Liver (tissue), 9 donors: ENCODE data around the gene GSTM3. TPM values are rescaled to one million over a fixed set of nuclear protein-coding genes. Genes with fewer than 3 reads are reported as not detected.

ENCODE experiments used
- DNase-seq: peaks from one replicate; pipeline ENCODE4 v3.0.0-alpha.2; 2017; ENCODE audit warnings: low spot score
- H3K27ac ChIP-seq, 2 donors: one replicate each; pipeline ENCODE4 v1.7.0; 2013; ENCODE audit warnings: inconsistent platforms in 2 of 2, low read length in 2 of 2, control low read depth in 1 of 2, low read depth in 1 of 2, mild to moderate bottlenecking in 1 of 2
- H3K27me3 ChIP-seq, 4 donors: one replicate each; pipeline versions ENCODE4 v1.6.1 to v1.7.0; 2013; ENCODE audit warnings: low read length in 3 of 4, inconsistent platforms in 1 of 4, mild to moderate bottlenecking in 1 of 4, moderate library complexity in 1 of 4; ENCODE audit not compliant: control insufficient read depth in 4 of 4, insufficient read depth in 4 of 4
- H3K36me3 ChIP-seq, 4 donors: one replicate each; pipeline versions ENCODE4 v1.6.1 to v1.7.0; 2013; ENCODE audit warnings: low read length in 3 of 4, mild to moderate bottlenecking in 3 of 4, low read depth in 1 of 4, moderate library complexity in 1 of 4; ENCODE audit not compliant: control insufficient read depth in 4 of 4, insufficient read depth in 3 of 4
- H3K4me1 ChIP-seq, 4 donors: one replicate each; pipeline versions ENCODE4 v1.6.1 to v1.7.0; 2013; ENCODE audit warnings: low read length in 3 of 4, mild to moderate bottlenecking in 3 of 4, moderate library complexity in 1 of 4; ENCODE audit not compliant: control insufficient read depth in 4 of 4, insufficient read depth in 4 of 4
- H3K4me3 ChIP-seq, 3 donors: one replicate each; pipeline versions ENCODE4 v1.6.1 to v1.7.0; 2013; ENCODE audit warnings: low read length in 3 of 3, control low read depth in 1 of 3, low read depth in 1 of 3, mild to moderate bottlenecking in 1 of 3
- H3K9ac ChIP-seq, 2 donors: one replicate each; pipeline ENCODE4 v1.7.0; 2013; ENCODE audit warnings: low read length in 2 of 2, mild to moderate bottlenecking in 2 of 2, moderate library complexity in 2 of 2, control low read depth in 1 of 2, low read depth in 1 of 2
- H3K9me3 ChIP-seq, 4 donors: one replicate each; pipeline versions ENCODE4 v1.6.1 to v1.7.0; 2013; ENCODE audit warnings: low read length in 3 of 4; ENCODE audit not compliant: control insufficient read depth in 4 of 4
- ATF3 ChIP-seq: IDR thresholded peaks from 2 replicates; pipeline ENCODE4 v1.6.1; 2016; ENCODE audit warnings: antibody characterized with exemption
- CTCF ChIP-seq: fragments of 150-350 bp; IDR thresholded peaks from 2 replicates; pipeline ENCODE4 v1.5.1; 2017; ENCODE audit warnings: improper control_type of control experiment, low read depth, low read length; ENCODE audit not compliant: missing input control
- EGR1 ChIP-seq, 2 donors: IDR thresholded peaks; 2 replicates each; pipeline ENCODE4 v1.6.1; 2016 to 2018; ENCODE audit warnings: antibody characterized with exemption in 2 of 2, low read depth in 2 of 2
- FOXA1 ChIP-seq: IDR thresholded peaks from 2 replicates; pipeline ENCODE4 v1.6.1; 2016; ENCODE audit warnings: antibody characterized with exemption
- FOXA2 ChIP-seq: IDR thresholded peaks from 2 replicates; pipeline ENCODE4 v1.6.1; 2016; ENCODE audit warnings: antibody characterized with exemption
- GABPA ChIP-seq, 2 donors: IDR thresholded peaks in 1 of 2; conservative IDR thresholded peaks in 1 of 2; 2 replicates each; pipeline ENCODE4 v1.6.1; 2016; ENCODE audit warnings: antibody characterized with exemption in 2 of 2, mild to moderate bottlenecking in 1 of 2, moderate library complexity in 1 of 2
- HNF4A ChIP-seq, 2 donors: conservative IDR thresholded peaks; 2 replicates each; pipeline ENCODE4 v1.6.1; 2016; ENCODE audit warnings: antibody characterized with exemption in 2 of 2, mild to moderate bottlenecking in 2 of 2
- HNF4G ChIP-seq: IDR thresholded peaks from 2 replicates; pipeline ENCODE4 v1.6.1; 2016; ENCODE audit warnings: antibody characterized with exemption
- JUND ChIP-seq, 2 donors: IDR thresholded peaks; 2 replicates each; pipeline ENCODE4 v1.6.1; 2016; ENCODE audit warnings: antibody characterized with exemption in 2 of 2
- NR2F2 ChIP-seq: IDR thresholded peaks from 2 replicates; pipeline ENCODE4 v1.6.1; 2016; ENCODE audit warnings: antibody characterized with exemption
- RAD21 ChIP-seq, 2 donors: IDR thresholded peaks; 2 replicates each; pipeline ENCODE4 v1.6.1; 2016; ENCODE audit warnings: antibody characterized with exemption in 2 of 2, mild to moderate bottlenecking in 2 of 2
- REST ChIP-seq: IDR thresholded peaks from 2 replicates; pipeline ENCODE4 v1.6.1; 2016; ENCODE audit warnings: antibody characterized with exemption, mild to moderate bottlenecking
- RXRA ChIP-seq, 2 donors: IDR thresholded peaks; 2 replicates each; pipeline ENCODE4 v1.6.1; 2017 to 2018; ENCODE audit warnings: antibody characterized with exemption in 2 of 2, mild to moderate bottlenecking in 1 of 2
- SP1 ChIP-seq: IDR thresholded peaks from 2 replicates; pipeline ENCODE4 v1.6.1; 2018; ENCODE audit warnings: antibody characterized with exemption, mild to moderate bottlenecking
- TAF1 ChIP-seq: conservative IDR thresholded peaks from 2 replicates; pipeline ENCODE4 v1.6.1; 2016; ENCODE audit warnings: antibody characterized with exemption, mild to moderate bottlenecking
- YY1 ChIP-seq: IDR thresholded peaks from 2 replicates; pipeline ENCODE4 v1.6.1; 2016; ENCODE audit warnings: antibody characterized with exemption, mild to moderate bottlenecking
- WGBS: extraction: QIAGEN DNeasy Blood & Tissue Kit; methylation state at CpG from one replicate; pipeline ENCODE4 v1.1.7; 2013; 5-methylcytosine and 5-hydroxymethylcytosine counted together
- polyA plus RNA-seq, 2 donors: library from polyadenylated mRNA; stranded (reverse) in 1 of 2; unstranded in 1 of 2; fragments of 200-250 nt in 1 of 2; fragments of >200 nt in 1 of 2; fragmentation: Nextera tagmentation in 1 of 2; extraction: Ambion mirVana in 1 of 2; gene quantifications; one replicate each; pipeline versions ENCODE4 v1.2.1 to v1.2.3, GENCODE V29; 2013 to 2015
- total RNA-seq, 2 donors: library from RNA; depleted of rRNA; stranded (reverse); fragments of >200 nt; gene quantifications; one replicate each; pipeline ENCODE4 v1.2.3, GENCODE V29; 2014
- TF ChIP-seq, protein P1 (sequence below): IDR thresholded peaks from 2 replicates; pipeline ENCODE4 v1.6.1; 2016; ENCODE audit warnings: antibody characterized with exemption
- TF ChIP-seq, protein P2 (sequence below): IDR thresholded peaks from 2 replicates; pipeline ENCODE4 v1.6.1; 2016; ENCODE audit warnings: antibody characterized with exemption
- donor health status: healthy.
- donor health status: healthy.
- donor health status: healthy.
- donor health status: healthy.
- donor health status: healthy.

GSTM3 gene
- total and polyA plus RNA-seq, 4 donors = 6.9 to 51.5 (median 34.9) TPM

DNA sequence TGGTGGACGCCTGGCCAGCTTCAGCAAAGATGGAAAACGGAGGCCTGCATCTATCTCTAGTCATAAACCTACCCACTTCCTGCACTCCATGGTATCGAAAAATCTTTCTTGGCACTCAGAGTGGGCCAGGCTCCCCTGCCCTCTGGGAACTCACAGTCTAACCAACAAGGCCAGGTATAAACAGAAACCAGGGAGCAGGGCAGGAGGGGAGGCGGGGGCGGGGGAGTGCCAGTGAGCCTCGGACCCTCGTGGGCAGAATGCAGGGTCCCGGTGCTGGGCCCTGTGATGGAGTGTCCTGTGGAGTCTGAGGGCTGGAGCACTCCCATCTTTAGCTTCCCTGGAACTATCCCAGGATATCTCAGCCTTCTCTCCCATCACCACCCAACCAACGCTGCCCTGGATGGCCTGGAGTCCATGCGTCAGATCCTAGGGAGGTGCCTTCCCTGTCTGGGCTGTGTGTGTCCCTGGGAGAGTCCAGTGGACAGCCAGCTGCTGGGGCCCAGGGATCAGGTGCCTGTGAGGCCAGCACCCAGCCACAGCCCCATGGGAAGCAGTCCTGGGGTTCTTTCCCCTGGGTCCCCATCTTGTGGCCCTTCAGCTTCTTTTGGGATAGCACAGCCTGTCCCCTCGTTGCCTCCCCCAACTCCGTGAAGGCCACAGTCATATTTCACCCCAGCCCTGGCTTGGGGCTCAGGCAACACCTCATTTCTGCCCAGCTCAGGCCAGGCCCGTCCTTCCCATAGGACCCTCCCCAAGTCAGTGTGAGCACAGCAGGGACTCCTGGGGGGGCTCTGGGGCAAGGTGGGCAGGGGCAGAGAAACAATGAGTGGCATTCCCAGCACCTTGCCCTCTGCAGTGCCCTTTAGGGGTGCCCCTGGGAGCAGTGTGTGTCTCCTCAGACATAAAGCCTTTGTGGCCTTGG is 24.0 kb upstream of the GSTM3 start:
- 88% methylated on average over 13 of the region's 13 CpGs for WGBS
- Histone ChIP-seq H3K9me3 (no peaks in the 10 kb centered on the region), H3K27ac (no peak overlapping the region), H3K9ac (no peak overlapping the region), H3K4me1 (peaks cover 0 to 5% (median 2%) of the 10 kb centered on the region in 4 donors), H3K4me3 (no peak overlapping the region), H3K27me3 (no peaks in the 10 kb centered on the region), H3K36me3 (no peaks in the 10 kb centered on the region)
- TF ChIP-seq JUND (IDR thresholded peaks at IDR 0.05) = no peak
- TF ChIP-seq NR2F2 = no peak
- TF ChIP-seq HNF4G = no peak
- no peak for TF ChIP-seq SP1
- TF ChIP-seq CTCF = no peak
- TF ChIP-seq, protein P1, sequence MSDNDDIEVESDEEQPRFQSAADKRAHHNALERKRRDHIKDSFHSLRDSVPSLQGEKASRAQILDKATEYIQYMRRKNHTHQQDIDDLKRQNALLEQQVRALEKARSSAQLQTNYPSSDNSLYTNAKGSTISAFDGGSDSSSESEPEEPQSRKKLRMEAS = no peak
- TF ChIP-seq FOXA2 = no peak
- TF ChIP-seq REST = no peak
- TF ChIP-seq RXRA (IDR thresholded peaks at IDR 0.05) = no peak
- no peak for TF ChIP-seq RAD21 (IDR thresholded peaks at IDR 0.05)
- TF ChIP-seq, protein P2, sequence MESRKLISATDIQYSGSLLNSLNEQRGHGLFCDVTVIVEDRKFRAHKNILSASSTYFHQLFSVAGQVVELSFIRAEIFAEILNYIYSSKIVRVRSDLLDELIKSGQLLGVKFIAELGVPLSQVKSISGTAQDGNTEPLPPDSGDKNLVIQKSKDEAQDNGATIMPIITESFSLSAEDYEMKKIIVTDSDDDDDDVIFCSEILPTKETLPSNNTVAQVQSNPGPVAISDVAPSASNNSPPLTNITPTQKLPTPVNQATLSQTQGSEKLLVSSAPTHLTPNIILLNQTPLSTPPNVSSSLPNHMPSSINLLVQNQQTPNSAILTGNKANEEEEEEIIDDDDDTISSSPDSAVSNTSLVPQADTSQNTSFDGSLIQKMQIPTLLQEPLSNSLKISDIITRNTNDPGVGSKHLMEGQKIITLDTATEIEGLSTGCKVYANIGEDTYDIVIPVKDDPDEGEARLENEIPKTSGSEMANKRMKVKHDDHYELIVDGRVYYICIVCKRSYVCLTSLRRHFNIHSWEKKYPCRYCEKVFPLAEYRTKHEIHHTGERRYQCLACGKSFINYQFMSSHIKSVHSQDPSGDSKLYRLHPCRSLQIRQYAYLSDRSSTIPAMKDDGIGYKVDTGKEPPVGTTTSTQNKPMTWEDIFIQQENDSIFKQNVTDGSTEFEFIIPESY = no peak
- TF ChIP-seq YY1 = no peak
- no peak for TF ChIP-seq FOXA1
- TF ChIP-seq HNF4A (conservative IDR thresholded peaks at IDR 0.05) = no peak
- no peak for TF ChIP-seq ATF3
- no peak for TF ChIP-seq GABPA (IDR thresholded peaks at IDR 0.05 in 1 of 2, conservative IDR thresholded peaks at IDR 0.05 in 1 of 2)
- no peak for TF ChIP-seq EGR1 (IDR thresholded peaks at IDR 0.05; ENCODE audit: low read depth in 2 of 2)
- TF ChIP-seq TAF1 = no peak
- DNase-seq = no peak
